Heart right ventricle (tissue), 16 donors: ENCODE data around the gene COL23A1. TPM values are rescaled to one million over a fixed set of nuclear protein-coding genes. Genes with fewer than 3 reads are reported as not detected.

Experiments
- ATAC-seq, 8 donors: fragments of 200-7000 bp; cut with Tn5 transposase; one replicate each; pipeline ENCODE4 v1.9.1; 2020; ENCODE audit warnings: mild to moderate bottlenecking in 8 of 8, moderate library complexity in 8 of 8, moderate number of reproducible peaks in 1 of 8
- DNase-seq, 2 donors: peaks; one replicate each; pipeline ENCODE4 v3.0.0-alpha.2; 2020
- H3K27ac ChIP-seq, 10 donors: fragments of 200-600 bp; sonication (generic) in 2 of 10; one replicate each; pipeline versions ENCODE4 v1.5.0 to v1.8.0; 2020 to 2022; ENCODE audit warnings: mild to moderate bottlenecking in 3 of 10
- H3K27me3 ChIP-seq, 7 donors: fragments of 200-600 bp; one replicate each; pipeline ENCODE4 v1.8.0; 2021 to 2022; ENCODE audit warnings: mild to moderate bottlenecking in 2 of 7
- H3K36me3 ChIP-seq, 9 donors: fragments of 200-600 bp; sonication (generic) in 1 of 9; one replicate each; pipeline versions ENCODE4 v1.5.0 to v1.8.0; 2020 to 2022; ENCODE audit warnings: mild to moderate bottlenecking in 2 of 9
- H3K4me1 ChIP-seq, 9 donors: fragments of 200-600 bp; sonication (generic) in 1 of 9; one replicate each; pipeline versions ENCODE4 v1.5.0 to v1.8.0; 2020 to 2022; ENCODE audit warnings: mild to moderate bottlenecking in 4 of 9
- H3K4me3 ChIP-seq, 10 donors: fragments of 200-600 bp; sonication (generic) in 2 of 10; one replicate each; pipeline versions ENCODE4 v1.5.0 to v1.8.0; 2020 to 2022; ENCODE audit warnings: mild to moderate bottlenecking in 7 of 10, moderate library complexity in 2 of 10
- H3K9me3 ChIP-seq, 11 donors: fragments of 200-600 bp in 10 of 11; sonication (generic) in 2 of 11; one replicate each; pipeline versions ENCODE4 v1.5.0 to v1.8.0; 2013 to 2022; ENCODE audit warnings: mild to moderate bottlenecking in 2 of 11, control low read depth in 1 of 11, moderate library complexity in 1 of 11
- CTCF ChIP-seq, 9 donors: fragments of 200-600 bp; sonication (generic) in 2 of 9; IDR thresholded peaks; one replicate each; pipeline versions ENCODE4 v1.5.0 to v1.8.0; 2021 to 2022; ENCODE audit warnings: antibody characterized with exemption in 9 of 9, mild to moderate bottlenecking in 5 of 9, moderate library complexity in 1 of 9
- WGBS, 2 donors: extraction: QIAGEN DNeasy Blood & Tissue Kit; methylation state at CpG; one replicate each; pipeline ENCODE4 v1.1.7; 2013; ENCODE audit warnings: inconsistent platforms in 1 of 2; 5-methylcytosine and 5-hydroxymethylcytosine counted together
- intact Hi-C, 10 donors: fragments of 100-400 bp; cut with DNase I; formaldehyde crosslinking; loops; one replicate each; pipeline versions ENCODE4 v1.11.1 to v1.14.2; 2022
- polyA plus RNA-seq, 2 donors: library from polyadenylated mRNA; stranded (reverse); fragments of 200-250 nt; gene quantifications; one replicate each; pipeline ENCODE4 v1.2.3, GENCODE V29; 2013
- total RNA-seq, 10 donors: library from RNA; stranded (reverse); fragmentation: NEBNext Ultra II Directional in 3 of 10; extraction: Animal tissue kit (Norgen Biotek cat#: 25700) in 3 of 10; gene quantifications; one replicate each; pipeline versions ENCODE4 v1.2.1 to v1.2.4, GENCODE V29; 2021 to 2023
- donor health status: Arrhythmogenic right ventricular cardiomyopathy.
- donor health status: ischemic (EF 13 %, LVEDD 7.1; RV severe dilation, severe dysfunction).
- donor health status: healthy with polysubstance abuse.
- donor health status: DM: no; HTN: yes; CAD: no.
- donor health status: DM: no; HTN: no; CAD: no.
- donor health status: ischemic (EF 25% LVEDD 6.9; RV normal size, moderate dysfunction).
- donor health status: ischemic (EF 25% LVEDD 5.7; RV mildly dilated, moderate dysfunction).
- donor health status: healthy.
- donor health status: DM: yes; HTN: yes; CAD: no.
- donor health status: Ischemic cardiomyopathy.
- donor health status: ischemic (EF 35%, LVEDD 5.7; RV mildly dilated, moderate dysfunction).
- donor health status: nonischemic (EF 11% LVEDD 7.7; RV severe dilation, severe dysfunction).
- donor health status: DM: yes; HTN: yes; CAD: no.
- donor health status: PGD.
- donor health status: ischemic (EF 29% LVEDD 5.4; RV normal size, mild dysfunction).
- donor health status: nonischemic (EF 23%, LVEDD 6.1; RV moderate dilation, normal function).

COL23A1 gene
- total and polyA plus RNA-seq, 12 donors = 8.9 to 29.0 (median 16.2) TPM

- intact Hi-C loops = loop anchor here in 3 of 10 donors (2.0 to 5.0 kb wide), 3 partner anchors 84 to 214 kb away; no protein-coding TSS in a partner anchor
- H3K9me3 ChIP-seq = no peaks in the 10 kb centered on the region
- H3K4me1 ChIP-seq = peaks cover 9 to 53% (median 38%) of the 10 kb centered on the region in 9 donors
- no peaks in the 10 kb centered on the region for H3K36me3 ChIP-seq
- H3K27ac ChIP-seq = peak overlapping the region; percentile 70 to 94 (median 88)
- DNase-seq = peak; percentile 61 to 73
- 59 to 63% methylated on average over 9 of the region's 9 CpGs for WGBS, 2 donors
- ATAC-seq = peak; percentile 64 to 87 (median 82)
- no peak overlapping the region for H3K4me3 ChIP-seq
- TF ChIP-seq CTCF (IDR thresholded peaks at IDR 0.05) = no peak
- peaks cover 0 to 5% (median 0%) of the 10 kb centered on the region in 7 donors for H3K27me3 ChIP-seq
These were observed 43.5 kb downstream of the COL23A1 start for GRCh38 chr5:178546675-178547033.

- H3K9me3 ChIP-seq = no peaks in the 10 kb centered on the region
- H3K4me1 ChIP-seq = peaks cover 5 to 49% (median 34%) of the 10 kb centered on the region in 9 donors
- no peak for TF ChIP-seq CTCF (IDR thresholded peaks at IDR 0.05)
- no peak for DNase-seq
- H3K36me3 ChIP-seq = no peaks in the 10 kb centered on the region
- peak overlapping the region; percentile 70 to 94 (median 88) for H3K27ac ChIP-seq
- H3K27me3 ChIP-seq = no peaks in the 10 kb centered on the region
- WGBS, 2 donors = 67 to 79% methylated on average over 16 of the region's 16 CpGs
- intact Hi-C loops = loop anchor here in 3 of 10 donors (2.0 to 5.0 kb wide), 3 partner anchors 84 to 214 kb away; no protein-coding TSS in a partner anchor
- no peak overlapping the region for H3K4me3 ChIP-seq
- peak in 1 of 8 donors; percentile 58 for ATAC-seq
These were observed 44.1 kb downstream of the COL23A1 start for GRCh38 chr5:178545941-178546674.

GRCh38 chr5:178545176-178545575 is 45.0 kb downstream of the COL23A1 start:
- peak overlapping the region; percentile 70 to 94 (median 88) for H3K27ac ChIP-seq
- no peak overlapping the region for H3K4me3 ChIP-seq
- peaks cover 5 to 49% (median 34%) of the 10 kb centered on the region in 9 donors for H3K4me1 ChIP-seq
- intact Hi-C loops = loop anchor here in 2 of 10 donors (5.0 kb wide), 2 partner anchors 83 to 213 kb away; no protein-coding TSS in a partner anchor
- 45 to 63% methylated on average over 9 of the region's 9 CpGs for WGBS, 2 donors
- H3K9me3 ChIP-seq = no peaks in the 10 kb centered on the region
- no peaks in the 10 kb centered on the region for H3K36me3 ChIP-seq
- DNase-seq (no peak), ATAC-seq (peak in 6 of 8 donors; percentile 6 to 47 (median 34))
- TF ChIP-seq CTCF (IDR thresholded peaks at IDR 0.05) = no peak
- no peaks in the 10 kb centered on the region for H3K27me3 ChIP-seq

- H3K9me3 ChIP-seq = no peaks in the 10 kb centered on the region
- H3K4me1 ChIP-seq = peaks cover 5 to 49% (median 34%) of the 10 kb centered on the region in 9 donors
- DNase-seq (peak; percentile 52 to 65), ATAC-seq (peak; percentile 65 to 82 (median 72))
- H3K27me3 ChIP-seq = no peaks in the 10 kb centered on the region
- WGBS, 2 donors = 70 to 83% methylated on average over 22 of the region's 22 CpGs
- intact Hi-C loops = loop anchor here in 1 of 10 donors (5.0 kb wide), 1 partner anchor 212 kb away; no protein-coding TSS in a partner anchor
- TF ChIP-seq CTCF (IDR thresholded peaks at IDR 0.05) = no peak
- H3K4me3 ChIP-seq = no peak overlapping the region
- H3K36me3 ChIP-seq = no peaks in the 10 kb centered on the region
- peak overlapping the region; percentile 70 to 94 (median 88) for H3K27ac ChIP-seq
These were observed 45.9 kb downstream of the COL23A1 start for GRCh38 chr5:178544166-178544834.
